Suppressor macrophage treated with lipopolysaccharide for 4 hours (primary cell): ENCODE results near the gene DZIP1L.
"Not testable (repeated sequence)": the region's sequence is repeated elsewhere in the genome, so short reads cannot be mapped to it uniquely, and the experiment has no call there.

Experiments used
- DNase-seq: peaks from one replicate; pipeline ENCODE4 v3.0.0-alpha.2; 2020

The DZIP1L gene

DNA sequence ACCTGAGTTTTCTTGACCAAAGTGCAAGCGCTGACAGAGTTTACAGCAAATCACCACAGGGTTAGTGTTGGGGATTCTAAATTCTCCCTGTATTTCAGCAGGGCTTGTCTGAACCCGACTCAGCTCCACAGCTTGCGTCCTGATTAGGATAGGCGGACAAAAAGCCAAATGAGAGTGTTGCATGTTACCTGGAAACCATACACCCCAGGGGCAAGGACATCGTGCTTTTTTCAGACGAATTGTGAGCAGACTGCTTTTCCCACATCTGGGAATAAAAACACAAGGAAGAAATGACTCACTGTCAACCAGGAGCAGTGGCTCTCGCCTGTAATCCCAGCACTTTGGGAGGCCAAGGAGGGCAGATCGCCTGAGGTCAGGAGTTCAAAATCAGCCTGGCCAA is 3.0 kb downstream of the DZIP1L start:
- no peak for DNase-seq

GRCh38 chr3:138105598-138105997 is 9.8 kb downstream of the DZIP1L start:
- DNase-seq = no peak

DNA sequence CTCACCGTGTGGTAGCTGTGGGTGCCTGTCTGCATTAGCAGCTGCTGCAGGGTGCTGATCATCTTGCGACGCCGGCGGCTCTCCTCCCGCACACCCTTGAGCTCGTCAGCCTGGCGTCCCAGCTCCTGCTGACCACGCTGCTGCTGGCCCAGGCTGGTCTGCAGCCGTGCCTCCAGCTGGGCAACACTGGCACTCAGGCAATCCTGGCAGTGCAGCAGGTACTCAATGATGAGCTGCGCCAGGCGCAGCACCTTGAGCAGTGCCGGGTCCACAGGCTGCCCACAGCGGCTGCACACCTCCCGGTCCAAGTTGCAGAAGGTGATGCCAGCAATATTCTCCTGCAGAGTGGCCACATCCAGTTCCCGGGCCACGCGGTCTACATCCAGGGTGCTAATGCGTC is 11.9 kb downstream of the DZIP1L start:
- DNase-seq = no peak

GRCh38 chr3:138101351-138101940 is 14.0 kb downstream of the DZIP1L start:
- not testable (repeated sequence) for DNase-seq

DNA sequence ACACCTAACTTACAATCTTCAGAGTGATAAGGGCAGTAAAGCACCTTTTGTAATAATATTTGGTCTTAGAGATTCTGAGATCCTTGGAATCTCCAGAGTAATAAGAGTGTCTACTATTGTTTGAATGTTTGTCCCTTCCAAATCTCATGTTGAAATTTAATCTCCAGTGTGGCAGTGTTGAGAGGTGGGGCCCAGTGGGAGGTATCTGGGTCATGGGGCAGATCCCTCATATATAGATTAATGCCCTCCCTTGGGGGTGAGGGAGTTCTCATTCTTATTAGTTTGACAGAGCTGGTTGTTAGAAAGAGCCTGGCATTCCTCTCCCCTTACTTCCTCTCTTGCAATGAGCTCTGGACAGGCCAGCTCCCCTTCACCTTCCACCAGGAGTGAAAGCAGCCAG is 16.0 kb downstream of the DZIP1L start:
- DNase-seq = no peak

DNA sequence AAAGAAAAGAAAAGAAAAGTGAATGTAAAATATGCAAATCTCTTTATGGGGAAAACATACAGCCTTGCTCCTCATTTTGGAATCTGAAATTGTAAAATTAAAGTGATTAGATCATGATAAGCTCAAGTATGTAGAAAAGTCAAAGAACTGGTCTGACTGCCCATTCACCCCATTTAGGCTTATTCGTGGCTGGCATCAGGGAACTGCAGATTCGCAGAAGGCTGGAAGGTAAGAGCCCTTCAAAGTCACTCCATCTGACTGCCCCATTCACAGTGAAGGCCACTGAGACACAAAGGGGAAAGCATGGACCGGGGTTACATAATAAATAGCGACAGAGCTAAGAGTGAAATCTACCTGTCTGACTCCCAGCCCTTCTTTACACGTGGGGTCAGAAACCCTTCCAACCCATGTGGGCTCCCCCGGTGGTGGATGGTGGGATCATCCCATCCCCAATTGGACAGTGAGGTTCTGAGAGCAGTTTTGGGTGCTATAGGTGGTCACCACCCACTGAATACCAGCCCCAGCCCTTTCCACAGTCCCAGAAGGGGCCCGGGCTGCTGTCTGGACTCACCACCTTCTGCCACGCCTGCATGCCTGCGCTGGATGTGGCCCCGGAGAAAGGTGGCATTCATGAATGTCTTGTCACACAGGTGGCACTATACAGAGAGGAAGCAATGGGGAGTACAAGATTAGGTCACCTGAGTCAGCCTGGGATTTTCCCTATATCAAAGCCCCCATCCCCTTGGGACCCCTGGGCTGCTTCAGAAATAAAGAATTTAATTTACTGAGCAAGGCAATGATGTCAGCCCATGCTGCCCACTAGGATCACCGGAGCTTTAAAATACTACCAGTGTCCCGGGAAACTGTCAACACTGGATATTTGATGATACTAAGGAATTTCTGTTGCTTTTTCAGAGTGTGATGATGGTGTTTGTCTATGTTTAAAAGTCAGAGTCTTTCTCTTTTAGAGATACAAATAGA is 17.9 kb downstream of the DZIP1L start:
- no peak for DNase-seq

- no peak for DNase-seq
Measured at GRCh38 chr3:138093721-138094120, 21.7 kb downstream of the DZIP1L start.

DNA sequence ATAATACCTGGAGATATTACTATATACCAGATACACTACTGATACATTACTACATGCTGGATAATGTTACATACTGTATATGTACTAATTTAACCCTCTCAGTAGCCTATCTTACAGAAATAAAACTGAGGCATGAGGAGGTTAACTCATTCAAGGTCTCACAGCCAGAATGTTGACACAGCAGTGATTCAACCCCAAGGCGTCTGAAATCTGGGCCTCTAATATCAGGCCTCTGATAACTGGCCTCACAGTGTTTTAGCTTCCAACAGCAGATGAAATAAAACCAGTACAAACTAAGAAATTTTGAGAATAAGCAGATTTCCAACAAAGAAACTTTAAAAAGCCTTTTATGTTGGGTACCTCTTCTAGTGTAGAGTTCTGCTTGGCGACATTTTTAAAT is 23.4 kb downstream of the DZIP1L start:
- DNase-seq = no peak

DNA sequence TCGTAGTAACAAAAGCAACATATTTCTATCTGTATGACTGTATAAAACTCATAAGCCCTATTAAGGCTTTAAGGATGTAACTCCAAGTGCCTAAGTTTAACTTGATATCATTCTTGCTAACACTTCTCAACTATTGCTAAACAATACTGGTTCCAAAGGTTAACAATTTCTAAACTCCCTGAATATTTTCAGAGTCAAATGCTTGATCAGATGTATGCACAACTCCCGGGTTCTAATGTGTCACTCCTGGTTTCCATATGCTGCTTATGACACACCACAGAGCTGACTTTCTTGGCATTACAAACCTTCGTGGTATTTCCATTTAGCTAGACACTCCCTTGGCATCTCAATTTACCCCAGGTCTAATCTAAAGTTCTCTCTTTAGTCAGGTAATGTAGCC is 26.3 kb downstream of the DZIP1L start:
- no peak for DNase-seq

DNA sequence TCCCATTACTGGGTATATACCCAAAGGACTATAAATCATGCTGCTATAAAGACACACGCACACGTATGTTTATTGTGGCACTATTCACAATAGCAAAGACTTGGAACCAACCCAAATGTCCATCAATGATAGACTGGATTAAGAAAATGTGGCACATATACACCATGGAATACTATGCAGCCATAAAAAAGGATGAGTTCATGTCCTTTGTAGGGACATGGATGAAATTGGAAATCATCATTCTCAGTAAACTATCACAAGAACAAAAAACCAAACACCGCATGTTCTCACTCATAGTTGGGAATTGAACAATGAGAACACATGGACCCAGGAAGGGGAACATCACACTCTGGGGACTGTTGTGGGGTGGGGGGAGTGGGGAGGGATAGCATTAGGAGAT is 29.7 kb downstream of the DZIP1L start:
- DNase-seq = not testable (repeated sequence)

- DNase-seq = no peak
Measured at GRCh38 chr3:138084196-138084595, 31.2 kb downstream of the DZIP1L start.

DNA sequence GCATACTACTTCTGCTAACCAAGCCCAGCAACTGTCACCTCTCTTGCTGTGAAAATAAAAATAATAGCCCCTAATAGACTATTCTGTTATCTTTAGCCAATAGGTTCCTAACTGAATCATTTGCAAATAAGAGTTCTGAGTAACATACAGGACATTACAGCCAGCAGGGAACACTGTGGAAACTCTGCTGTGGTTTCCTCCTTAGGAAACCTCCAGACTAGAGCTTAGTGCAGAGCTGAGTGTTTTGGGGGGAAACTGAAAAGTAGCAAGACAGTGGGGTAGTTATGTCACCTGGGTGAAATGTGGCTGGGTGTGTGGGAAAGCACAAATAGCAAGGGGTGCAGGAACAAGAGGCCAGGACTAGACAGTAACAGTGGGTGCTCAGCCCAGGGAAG is 32.4 kb downstream of the DZIP1L start:
- peak; percentile 7 for DNase-seq

DNA sequence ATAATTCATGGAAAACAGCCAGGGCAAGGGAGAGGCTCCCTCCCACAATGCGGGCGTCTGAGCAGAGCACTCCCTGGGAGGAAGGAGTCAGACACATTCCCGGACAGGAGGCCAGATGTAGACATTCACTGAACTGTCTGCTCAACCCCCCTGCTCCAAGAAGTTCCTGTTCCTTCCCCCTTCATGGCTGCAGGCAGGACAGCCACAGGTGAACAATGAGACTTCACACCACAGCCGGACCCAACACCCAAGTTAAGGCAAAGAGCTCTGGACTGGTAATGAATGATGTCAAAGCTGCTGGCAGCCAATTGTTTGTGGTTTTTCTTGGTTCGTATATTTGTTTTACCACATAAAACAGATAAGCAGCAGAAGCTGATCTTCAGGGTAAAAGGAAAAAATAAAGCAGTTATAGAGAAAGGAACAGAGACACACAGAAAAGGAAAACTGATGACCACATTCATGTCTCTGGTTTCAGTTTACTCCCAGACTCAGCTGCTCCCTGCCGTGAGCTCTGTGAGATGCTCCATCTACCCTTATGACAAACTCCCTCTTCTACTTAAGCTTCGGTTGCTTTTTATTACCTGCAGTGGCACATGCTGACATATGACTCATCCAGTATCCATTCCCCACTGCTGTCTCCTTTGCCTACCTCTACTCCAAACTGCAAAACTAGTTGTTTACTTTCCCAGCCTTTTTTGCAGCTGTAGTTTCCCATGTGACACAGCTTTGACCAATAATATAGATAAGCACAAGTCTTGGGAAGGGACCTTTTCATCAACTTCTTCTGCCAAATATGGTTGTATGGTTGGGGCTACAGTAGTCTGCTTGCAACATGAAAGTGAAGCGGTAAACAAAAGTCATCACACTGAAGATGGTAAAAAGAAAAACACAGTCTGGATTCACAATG is 33.1 kb downstream of the DZIP1L start:
- DNase-seq = peak; percentile 42

- DNase-seq = no peak
Measured at GRCh38 chr3:138081371-138082084, 33.9 kb downstream of the DZIP1L start.

DNA sequence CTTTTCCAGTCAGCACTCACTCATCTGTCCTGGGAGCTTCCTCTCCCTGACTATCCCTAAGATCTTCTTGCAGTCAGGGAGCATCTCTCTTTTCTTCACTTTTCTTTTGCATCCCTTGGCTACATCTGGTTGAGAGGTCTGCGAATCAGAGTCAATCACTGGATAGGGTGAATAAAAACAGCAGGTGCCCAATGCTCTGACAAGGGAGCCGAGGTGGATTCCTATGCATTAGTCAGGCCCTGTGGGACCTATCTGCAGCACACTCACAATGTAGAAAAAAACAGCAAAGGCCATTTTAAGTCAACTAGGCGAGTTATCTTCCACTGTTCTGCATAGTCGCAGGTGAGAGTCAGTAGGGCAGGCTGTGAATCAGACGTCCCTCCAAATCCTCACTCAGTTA is 35.5 kb downstream of the DZIP1L start:
- no peak for DNase-seq

DNA sequence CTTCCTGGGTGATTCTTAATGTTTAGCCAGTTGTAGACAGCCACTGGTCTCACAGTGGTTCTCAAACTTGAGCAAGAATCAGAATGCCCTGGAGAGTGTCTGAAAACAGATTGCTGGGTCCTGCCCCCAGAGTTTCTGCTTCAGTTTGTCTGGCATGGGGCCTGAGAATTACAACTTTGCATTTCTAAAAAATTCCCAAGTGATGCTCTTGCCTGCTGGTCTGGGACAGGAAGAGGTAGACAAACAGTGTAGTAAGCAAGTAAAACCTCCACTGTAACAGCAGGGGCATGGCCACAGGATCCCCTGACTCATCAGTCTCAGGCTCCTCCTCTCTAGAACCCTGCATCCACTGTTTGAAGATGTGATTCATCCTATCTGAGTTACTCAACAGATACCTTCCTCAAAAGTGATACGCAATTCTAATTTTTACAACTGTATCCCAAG is 36.5 kb downstream of the DZIP1L start:
- DNase-seq = peak; percentile 61

DNA sequence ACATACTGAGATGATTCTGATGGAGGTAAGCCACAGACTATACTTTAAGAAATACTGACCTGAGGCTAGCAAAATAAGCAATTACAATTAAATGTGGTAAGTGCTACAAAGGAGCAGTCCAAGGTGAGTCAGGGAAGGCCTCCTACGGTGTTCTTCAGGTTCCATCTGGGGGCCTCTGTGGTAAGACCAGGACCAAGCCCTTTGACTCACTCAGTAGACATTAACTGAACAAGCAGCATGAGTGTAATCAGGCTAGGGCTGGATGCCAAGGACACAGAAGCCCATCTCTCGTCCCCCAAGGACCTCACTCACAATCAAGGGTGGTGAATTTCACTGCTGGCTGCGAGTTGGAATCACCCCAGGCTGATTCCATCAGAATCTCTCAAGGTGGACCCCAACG is 37.3 kb downstream of the DZIP1L start:
- DNase-seq = no peak

- DNase-seq = no peak
Measured at GRCh38 chr3:138072796-138073195, 42.6 kb downstream of the DZIP1L start.

GRCh38 chr3:138070006-138070405 is 45.4 kb downstream of the DZIP1L start:
- no peak for DNase-seq

- DNase-seq = peak; percentile 87
Measured at GRCh38 chr3:138068579-138069174, 46.7 kb downstream of the DZIP1L start.

DNA sequence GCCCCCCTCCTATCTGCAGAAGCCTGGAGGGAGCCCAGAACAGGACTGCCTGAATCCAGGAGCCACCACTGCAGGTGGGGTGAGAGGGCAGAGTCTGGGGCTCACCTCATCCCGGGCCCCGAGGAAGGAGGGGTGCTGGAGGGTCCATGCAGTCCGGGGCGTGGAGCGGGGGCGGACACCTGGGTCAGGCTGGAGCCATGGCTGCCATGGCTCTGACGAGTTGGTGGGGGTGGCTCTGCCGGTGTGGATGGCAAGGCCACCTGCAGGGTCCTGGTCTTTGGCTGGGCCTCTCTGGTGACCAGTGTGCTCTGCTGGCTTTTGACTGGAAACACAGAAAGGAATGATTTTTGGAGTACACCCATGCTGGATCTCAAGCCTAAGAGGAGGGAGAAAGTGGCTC is 47.4 kb downstream of the DZIP1L start:
- no peak for DNase-seq

DNA sequence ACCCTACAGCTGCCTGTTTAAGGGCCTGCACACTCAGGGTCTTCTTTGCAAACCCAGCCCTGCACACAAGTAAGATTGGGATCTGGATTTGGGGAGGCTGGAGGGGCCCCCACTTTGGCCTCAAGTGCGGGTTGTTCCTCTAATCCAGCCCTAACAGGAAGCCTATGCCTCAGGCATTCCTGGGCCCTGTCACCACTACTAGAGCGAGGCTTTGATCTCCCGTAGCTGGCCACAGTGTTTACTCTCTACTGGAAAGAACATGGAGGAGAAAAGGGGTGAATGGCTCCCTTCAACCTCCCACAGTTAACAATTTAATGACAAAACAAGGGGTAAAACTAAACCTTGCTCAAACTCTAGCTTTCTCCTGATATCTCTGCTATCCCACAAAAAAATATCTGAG is 48.4 kb downstream of the DZIP1L start:
- no peak for DNase-seq
